MCF 10A (cell line): Measurements from ENCODE around the gene COL28A1. TPM values are rescaled to one million over a fixed set of nuclear protein-coding genes. Genes with fewer than 3 reads are reported as not detected.
A peak's percentile ranks its signal among the peaks of the same experiment; 100 is the strongest.

Source experiments
- BruUV-seq: library from RNA; stranded (reverse); fragments of 400-500 nt; replicated peaks from 2 replicates; lab custom pipeline; 2021; lab: Mats Ljungman, UMichigan
- CTCF ChIA-PET: fragments of 300-600 bp; sonication (Branson Sonifier 250); formaldehyde crosslinking; extraction: SDS; loops from one replicate; lab custom pipeline; 2021; ENCODE audit warnings: antibody characterized with exemption, inconsistent platforms; lab: Yijun Ruan, JAX
- POLR2A ChIA-PET: fragments of 300-600, 350-650 bp; sonication (Branson Sonifier 250); formaldehyde crosslinking; extraction: SDS; loops from one replicate; lab custom pipeline; 2020; ENCODE audit warnings: antibody characterized with exemption, inconsistent platforms; lab: Yijun Ruan, JAX
- DNase-seq: peaks from one replicate; pipeline ENCODE4 v3.0.0-alpha.2; 2018; ENCODE audit not compliant: unreplicated experiment
- H3K27ac Mint-ChIP-seq: one replicate; pipeline ENCODE4 v1.8.0; 2022; ENCODE audit warnings: mild to moderate bottlenecking, low read depth, mixed read lengths; ENCODE audit not compliant: unreplicated experiment
- H3K27me3 Mint-ChIP-seq: one replicate; pipeline ENCODE4 v1.8.0; 2022; ENCODE audit warnings: mixed read lengths; ENCODE audit not compliant: insufficient read depth, unreplicated experiment
- H3K36me3 Mint-ChIP-seq: one replicate; pipeline ENCODE4 v1.8.0; 2022; ENCODE audit warnings: mild to moderate bottlenecking, moderate library complexity, mixed read lengths; ENCODE audit not compliant: insufficient read depth, unreplicated experiment
- H3K4me1 Mint-ChIP-seq: one replicate; pipeline ENCODE4 v1.8.0; 2022; ENCODE audit warnings: mixed read lengths; ENCODE audit not compliant: insufficient read depth, unreplicated experiment
- H3K4me3 Mint-ChIP-seq: one replicate; pipeline ENCODE4 v1.8.0; 2022; ENCODE audit warnings: mild to moderate bottlenecking, moderate library complexity, mixed read lengths; ENCODE audit not compliant: unreplicated experiment
- H3K9me3 Mint-ChIP-seq: one replicate; pipeline ENCODE4 v1.8.0; 2022; ENCODE audit warnings: mixed read lengths; ENCODE audit not compliant: unreplicated experiment
- intact Hi-C: fragments of 100-400 bp; cut with micrococcal nuclease; formaldehyde crosslinking; loops from 2 replicates; pipeline ENCODE4 v1.14.1; 2022
- total RNA-seq: library from RNA; stranded (reverse); gene quantifications from 2 replicates; pipeline ENCODE4 v1.2.3, GENCODE V29; 2022
- TF ChIP-seq, protein P1 (sequence below): fragments of 200-600 bp; IDR thresholded peaks from one replicate; pipeline ENCODE4 v1.8.0; 2022; ENCODE audit warnings: antibody characterized with exemption, mild to moderate bottlenecking; ENCODE audit not compliant: unreplicated experiment

Gene COL28A1
- total RNA-seq, 1 experiment from 2014 or later = 0.96 TPM

DNA sequence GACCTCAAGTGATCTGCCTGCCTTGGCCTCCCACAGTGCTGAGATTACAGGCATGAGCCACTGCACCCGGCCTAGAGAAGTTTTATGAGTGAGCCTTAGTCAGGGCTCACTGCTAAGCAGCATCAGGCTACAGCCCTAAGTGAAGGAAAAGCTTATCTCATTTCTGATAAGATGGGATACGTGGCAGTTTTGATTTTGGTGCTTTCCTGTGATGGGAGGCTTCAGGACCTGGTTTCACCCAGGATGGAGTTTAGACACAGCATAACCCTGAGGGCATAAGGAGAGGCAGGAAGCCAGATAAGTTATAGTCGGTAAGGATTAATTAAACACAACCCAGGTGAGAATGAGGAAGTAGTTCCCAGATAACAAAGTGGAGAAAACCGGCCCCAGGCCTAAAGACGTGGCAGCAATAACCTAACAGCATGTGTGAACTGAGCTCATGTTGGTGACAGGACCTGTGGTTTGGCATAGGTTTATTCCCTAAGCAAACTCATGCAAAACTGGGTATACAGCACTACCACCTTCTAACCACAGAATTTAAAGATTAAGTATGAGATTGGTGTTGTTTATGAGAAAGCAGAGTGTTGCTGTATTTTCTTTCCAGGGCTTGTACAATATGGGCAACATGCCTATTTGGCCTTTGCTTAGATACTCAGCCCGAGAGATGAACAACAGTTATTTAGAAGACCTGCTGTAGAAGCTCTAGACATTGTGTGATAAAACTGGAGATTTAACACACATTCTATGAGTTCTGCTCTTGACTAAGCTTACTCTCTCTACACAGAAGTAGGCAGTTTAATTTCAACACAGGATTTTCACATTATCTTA, 119.4 kb downstream of the COL28A1 start:
- H3K36me3 Mint-ChIP-seq = no peaks in the 10 kb centered on the region
- POLR2A ChIA-PET = interaction anchor here (0.7 to 1.7 kb wide), 7 partner anchors 10 to 567 kb away, joined by 3 to 5 read pairs (median 5); no protein-coding TSS in a partner anchor
- intact Hi-C loops = no loop called here
- no peak overlapping the region for H3K4me3 Mint-ChIP-seq
- peaks cover 6% of the 10 kb centered on the region for H3K4me1 Mint-ChIP-seq
- H3K27me3 Mint-ChIP-seq = no peaks in the 10 kb centered on the region
- TF ChIP-seq, protein P1, sequence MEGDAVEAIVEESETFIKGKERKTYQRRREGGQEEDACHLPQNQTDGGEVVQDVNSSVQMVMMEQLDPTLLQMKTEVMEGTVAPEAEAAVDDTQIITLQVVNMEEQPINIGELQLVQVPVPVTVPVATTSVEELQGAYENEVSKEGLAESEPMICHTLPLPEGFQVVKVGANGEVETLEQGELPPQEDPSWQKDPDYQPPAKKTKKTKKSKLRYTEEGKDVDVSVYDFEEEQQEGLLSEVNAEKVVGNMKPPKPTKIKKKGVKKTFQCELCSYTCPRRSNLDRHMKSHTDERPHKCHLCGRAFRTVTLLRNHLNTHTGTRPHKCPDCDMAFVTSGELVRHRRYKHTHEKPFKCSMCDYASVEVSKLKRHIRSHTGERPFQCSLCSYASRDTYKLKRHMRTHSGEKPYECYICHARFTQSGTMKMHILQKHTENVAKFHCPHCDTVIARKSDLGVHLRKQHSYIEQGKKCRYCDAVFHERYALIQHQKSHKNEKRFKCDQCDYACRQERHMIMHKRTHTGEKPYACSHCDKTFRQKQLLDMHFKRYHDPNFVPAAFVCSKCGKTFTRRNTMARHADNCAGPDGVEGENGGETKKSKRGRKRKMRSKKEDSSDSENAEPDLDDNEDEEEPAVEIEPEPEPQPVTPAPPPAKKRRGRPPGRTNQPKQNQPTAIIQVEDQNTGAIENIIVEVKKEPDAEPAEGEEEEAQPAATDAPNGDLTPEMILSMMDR = no peak
- no peaks in the 10 kb centered on the region for H3K9me3 Mint-ChIP-seq
- CTCF ChIA-PET = interaction anchor here (0.7 to 3.0 kb wide), 12 partner anchors 8 to 463 kb away, joined by 3 to 17 read pairs (median 4); no protein-coding TSS in a partner anchor
- peak overlapping the region; percentile 22 for H3K27ac Mint-ChIP-seq
- BruUV-seq = no TSS peak
- peak; percentile 30 for DNase-seq

DNA sequence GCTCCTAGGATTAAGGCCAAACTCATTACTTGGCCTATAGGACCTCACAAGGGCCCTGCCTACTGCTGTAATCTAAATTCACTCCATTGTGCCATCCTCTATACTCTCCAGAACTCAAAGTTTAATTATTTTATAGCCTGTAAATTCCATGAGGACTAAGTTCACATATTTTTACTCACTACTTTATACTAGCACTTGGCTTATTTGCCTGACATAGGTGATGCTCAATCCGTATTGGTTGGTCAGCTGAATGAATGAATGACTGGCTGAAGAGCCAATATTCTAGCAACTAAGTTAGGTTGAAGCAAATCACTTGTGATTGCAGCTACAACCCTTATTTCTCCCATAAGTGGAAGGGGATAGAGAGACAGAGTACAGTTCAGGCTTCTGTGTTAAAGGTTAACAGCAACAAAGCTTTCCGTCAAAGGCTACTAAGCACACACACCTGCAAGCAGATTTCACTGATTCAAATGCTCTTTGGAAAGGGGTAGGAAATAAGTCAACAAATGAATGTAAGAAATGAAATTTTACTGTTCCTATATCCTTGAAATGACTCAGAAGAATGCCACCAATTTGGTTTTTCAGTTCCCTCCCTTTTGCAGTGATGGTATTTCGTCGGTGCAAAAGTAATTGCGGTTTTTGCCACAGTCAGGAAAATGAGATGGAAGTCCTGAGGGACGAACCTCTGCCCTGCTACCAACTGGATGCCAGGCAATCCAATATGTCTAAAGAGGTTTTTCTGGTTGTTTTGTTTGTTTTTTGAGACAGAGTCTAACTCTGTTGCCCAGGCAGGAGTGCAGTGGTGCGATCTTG, 120.7 kb downstream of the COL28A1 start:
- TF ChIP-seq, protein P1 = no peak
- Mint-ChIP-seq H3K4me3 (no peak overlapping the region), H3K9me3 (no peaks in the 10 kb centered on the region), H3K27me3 (no peaks in the 10 kb centered on the region), H3K4me1 (peaks cover 6% of the 10 kb centered on the region), H3K27ac (no peak overlapping the region), H3K36me3 (no peaks in the 10 kb centered on the region)
- ChIA-PET POLR2A (interaction anchor here (0.7 to 1.7 kb wide), 2 partner anchors 191 to 233 kb away, joined by 3 to 5 read pairs; no protein-coding TSS in a partner anchor), CTCF (interaction anchor here (1.2 to 3.0 kb wide), 3 partner anchors 9 to 312 kb away, joined by 3 to 17 read pairs (median 4); no protein-coding TSS in a partner anchor)
- DNase-seq = no peak
- intact Hi-C loops = no loop called here
- BruUV-seq = no TSS peak

DNA sequence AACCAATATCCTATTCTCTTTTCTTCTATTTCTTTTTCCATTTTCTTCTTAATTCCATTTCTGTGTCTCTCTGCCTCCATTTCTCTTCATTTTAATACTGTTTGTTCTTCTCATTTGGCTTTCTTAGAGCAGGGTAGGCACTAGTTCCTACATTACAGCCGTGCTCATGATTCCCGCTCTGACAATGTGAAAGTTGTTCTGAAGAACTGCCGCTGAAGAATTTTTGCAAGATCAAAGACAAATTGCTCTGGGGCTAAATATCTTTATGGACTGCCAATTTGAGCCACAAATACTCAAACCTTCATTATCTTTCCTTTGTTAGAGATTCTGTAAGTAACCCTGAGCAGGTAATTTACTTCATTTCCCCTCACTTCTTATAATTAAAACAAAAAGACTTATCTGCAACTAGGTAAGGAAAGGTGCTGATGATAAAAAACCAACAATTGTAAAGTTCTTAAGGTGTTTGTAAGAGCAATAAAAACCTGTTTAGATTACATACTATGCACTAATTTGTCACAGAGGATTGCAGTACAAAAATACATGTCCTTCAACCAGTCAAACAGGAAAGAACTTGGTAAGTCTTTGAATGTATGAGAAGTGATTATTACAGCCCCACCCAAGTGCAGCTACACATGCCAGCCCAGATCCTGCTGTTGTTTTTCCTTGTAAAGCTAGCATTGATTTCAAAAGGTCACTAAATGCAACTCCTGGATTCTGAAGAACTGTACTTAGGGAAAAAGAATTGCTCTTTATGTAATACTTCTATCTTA, 127.5 kb downstream of the COL28A1 start:
- Mint-ChIP-seq H3K27ac (no peak overlapping the region), H3K4me1 (no peaks in the 10 kb centered on the region), H3K36me3 (no peaks in the 10 kb centered on the region), H3K27me3 (no peaks in the 10 kb centered on the region), H3K4me3 (no peak overlapping the region), H3K9me3 (no peaks in the 10 kb centered on the region)
- BruUV-seq = no TSS peak
- CTCF ChIA-PET = interaction anchor here (1.1 kb wide), 1 partner anchor 16 kb away, joined by 4 read pairs; no protein-coding TSS in a partner anchor
- TF ChIP-seq, protein P1 = no peak
- intact Hi-C loops = no loop called here
- DNase-seq = no peak
- POLR2A ChIA-PET = interaction anchor here (1.0 kb wide), 2 partner anchors 11 to 232 kb away, joined by 3 to 4 read pairs; partner anchors contain the start of gene UMAD1
